ENCODE measurements around the gene CDC5L.

CDC5L gene

DNA sequence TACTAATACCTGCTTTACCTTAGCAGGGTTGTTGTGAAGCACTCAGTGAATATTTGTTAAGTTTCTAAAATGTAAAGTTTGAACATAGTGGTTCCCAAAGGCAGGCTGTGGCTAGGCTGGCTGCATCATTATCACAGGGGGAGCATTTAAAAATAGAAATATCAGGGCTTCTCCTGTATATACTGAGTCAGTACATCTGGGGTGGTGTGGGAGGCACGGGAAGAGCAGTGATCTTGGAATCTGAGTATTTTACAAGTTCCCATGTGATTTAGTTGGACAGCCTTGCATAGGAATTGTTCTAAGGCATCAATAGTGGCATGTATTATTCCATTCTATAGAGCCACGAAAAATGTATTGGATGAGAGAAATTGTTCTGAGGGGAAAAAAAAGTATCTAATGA is 8.0 kb downstream of the CDC5L start:
- H3K36me3 ChIP-seq = peaks cover 92% of the 10 kb centered on the region

DNA sequence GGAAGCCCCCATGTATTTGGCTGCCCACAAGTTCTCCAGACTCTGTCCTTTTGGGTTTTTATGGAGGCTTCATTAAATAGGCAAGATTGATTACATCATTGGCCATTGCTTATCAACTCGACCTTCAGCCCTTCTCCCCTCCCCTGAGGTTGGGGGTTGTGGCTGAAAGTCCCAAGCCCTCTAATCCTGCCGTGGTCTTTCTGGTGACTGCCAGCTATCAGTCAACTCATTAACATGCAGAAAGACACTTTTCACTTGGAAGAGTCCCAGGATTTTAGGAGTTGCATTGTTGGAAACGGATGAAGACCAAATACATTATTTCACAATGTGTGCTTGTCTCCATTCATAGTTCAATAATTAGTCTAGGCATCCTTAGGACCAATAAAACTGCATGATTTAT is 9.5 kb downstream of the CDC5L start:
- H3K9me3 ChIP-seq (ENCODE audit: severe bottlenecking) = no peaks in the 10 kb centered on the region
- DNase-seq = no peak

More for the DNA sequence above, 8.0 kb downstream of the CDC5L start:
- DNase-seq = no peak
- H3K27ac ChIP-seq = no peak overlapping the region
- H3K27me3 ChIP-seq (ENCODE audit: insufficient read depth, low read depth, severe bottlenecking) = no peaks in the 10 kb centered on the region
- H3K4me3 ChIP-seq (ENCODE audit: low read depth, low read length) = no peak overlapping the region
- H3K9me3 ChIP-seq (ENCODE audit: severe bottlenecking) = no peaks in the 10 kb centered on the region
- TF ChIP-seq, protein P1, sequence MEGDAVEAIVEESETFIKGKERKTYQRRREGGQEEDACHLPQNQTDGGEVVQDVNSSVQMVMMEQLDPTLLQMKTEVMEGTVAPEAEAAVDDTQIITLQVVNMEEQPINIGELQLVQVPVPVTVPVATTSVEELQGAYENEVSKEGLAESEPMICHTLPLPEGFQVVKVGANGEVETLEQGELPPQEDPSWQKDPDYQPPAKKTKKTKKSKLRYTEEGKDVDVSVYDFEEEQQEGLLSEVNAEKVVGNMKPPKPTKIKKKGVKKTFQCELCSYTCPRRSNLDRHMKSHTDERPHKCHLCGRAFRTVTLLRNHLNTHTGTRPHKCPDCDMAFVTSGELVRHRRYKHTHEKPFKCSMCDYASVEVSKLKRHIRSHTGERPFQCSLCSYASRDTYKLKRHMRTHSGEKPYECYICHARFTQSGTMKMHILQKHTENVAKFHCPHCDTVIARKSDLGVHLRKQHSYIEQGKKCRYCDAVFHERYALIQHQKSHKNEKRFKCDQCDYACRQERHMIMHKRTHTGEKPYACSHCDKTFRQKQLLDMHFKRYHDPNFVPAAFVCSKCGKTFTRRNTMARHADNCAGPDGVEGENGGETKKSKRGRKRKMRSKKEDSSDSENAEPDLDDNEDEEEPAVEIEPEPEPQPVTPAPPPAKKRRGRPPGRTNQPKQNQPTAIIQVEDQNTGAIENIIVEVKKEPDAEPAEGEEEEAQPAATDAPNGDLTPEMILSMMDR (IDR thresholded peaks at IDR 0.05; ENCODE audit: low read depth, low read length) = no peak

GRCh38 chr6:44397424-44398164 is 10.1 kb downstream of the CDC5L start:
- TF ChIP-seq, protein P1 (IDR thresholded peaks at IDR 0.05; ENCODE audit: low read depth, low read length) = peak; percentile 35; the same call in 1 of the 2 replicates
- Histone ChIP-seq H3K4me3 (ENCODE audit: low read depth, low read length) (no peak overlapping the region), H3K9me3 (ENCODE audit: severe bottlenecking) (no peaks in the 10 kb centered on the region), H3K27me3 (ENCODE audit: insufficient read depth, low read depth, severe bottlenecking) (no peaks in the 10 kb centered on the region), H3K27ac (no peak overlapping the region), H3K36me3 (peaks cover 90% of the 10 kb centered on the region)
- peak; percentile 47 for DNase-seq

More for the DNA sequence above, 9.5 kb downstream of the CDC5L start:
- TF ChIP-seq, protein P1 (IDR thresholded peaks at IDR 0.05; ENCODE audit: low read depth, low read length) = no peak
- Histone ChIP-seq H3K4me3 (ENCODE audit: low read depth, low read length) (no peak overlapping the region), H3K36me3 (peaks cover 91% of the 10 kb centered on the region), H3K27me3 (ENCODE audit: insufficient read depth, low read depth, severe bottlenecking) (no peaks in the 10 kb centered on the region), H3K27ac (no peak overlapping the region)

GRCh38 chr6:44399991-44400390 is 12.5 kb downstream of the CDC5L start:
- H3K27me3 ChIP-seq (ENCODE audit: insufficient read depth, low read depth, severe bottlenecking) = no peaks in the 10 kb centered on the region
- DNase-seq = no peak
- no peak overlapping the region for H3K4me3 ChIP-seq (ENCODE audit: low read depth, low read length)
- TF ChIP-seq, protein P1 (IDR thresholded peaks at IDR 0.05; ENCODE audit: low read depth, low read length) = no peak
- H3K9me3 ChIP-seq (ENCODE audit: severe bottlenecking) = no peaks in the 10 kb centered on the region
- peaks cover 94% of the 10 kb centered on the region for H3K36me3 ChIP-seq
- no peak overlapping the region for H3K27ac ChIP-seq

DNA sequence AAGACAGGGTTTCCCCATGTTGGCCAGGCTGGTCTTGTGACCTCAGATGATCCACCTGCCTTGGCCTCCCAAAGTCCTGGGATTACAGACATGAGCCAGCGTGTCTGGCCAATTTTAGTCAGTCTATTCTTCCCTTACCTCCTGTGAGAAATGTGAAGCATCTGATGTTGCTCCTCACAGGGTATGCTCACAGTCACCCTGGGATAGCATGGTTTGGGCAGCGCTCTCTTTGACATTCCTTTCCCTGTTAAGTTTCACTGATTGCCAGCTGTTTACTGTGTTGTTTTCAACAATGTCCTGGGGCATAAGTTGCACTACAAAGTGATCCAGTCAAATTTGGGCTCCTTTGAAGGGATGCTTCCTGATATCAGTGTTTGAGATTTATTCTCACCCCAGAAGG is 13.1 kb downstream of the CDC5L start:
- Histone ChIP-seq H3K4me3 (ENCODE audit: low read depth, low read length) (no peak overlapping the region), H3K27me3 (ENCODE audit: insufficient read depth, low read depth, severe bottlenecking) (no peaks in the 10 kb centered on the region), H3K27ac (no peak overlapping the region; the same call in 1 of the 2 replicates), H3K9me3 (ENCODE audit: severe bottlenecking) (no peaks in the 10 kb centered on the region), H3K36me3 (peaks cover 94% of the 10 kb centered on the region)
- TF ChIP-seq, protein P1 (IDR thresholded peaks at IDR 0.05; ENCODE audit: low read depth, low read length) = no peak
- DNase-seq = no peak
